ENCODE results near the gene SLC16A10. TPM values are rescaled to one million over a fixed set of nuclear protein-coding genes. Genes with fewer than 3 reads are reported as not detected.

SLC16A10 gene
- total and polyA plus RNA-seq, 2 of the 8 experiments (the other 6 are each of a cell fraction or from before 2014, with no cell fraction given), result 18.6 to 23.2 TPM

- Histone ChIP-seq H3K56ac (replicated peaks; ENCODE audit: insufficient read length, low read depth, low read length) (no peak overlapping the region), H4K20me1 (replicated peaks in 1 of 2; ENCODE audit: control insufficient read depth in 1 of 2, insufficient read depth in 2 of 2, low read length in 2 of 2) (peaks cover 0 to 2% of the 10 kb centered on the region in 2 experiments), H4K8ac (ENCODE audit: extremely low read depth, insufficient read depth, low read length) (no peak overlapping the region), H2AFZ (ENCODE audit: low read length) (0 out of 2 replicates have a peak overlapping the region, but pooled peaks have one; percentile 31), H3K4me1 (replicated peaks in 1 of 4; ENCODE audit: control insufficient read depth in 3 of 4, insufficient read depth in 4 of 4, low read length in 3 of 4) (peaks cover 2 to 13% (median 9%) of the 10 kb centered on the region in 4 experiments; a peak in 6 of 7 replicates), H3K9ac (replicated peaks in 1 of 4; ENCODE audit: extremely low read depth in 1 of 4, low read depth in 3 of 4, low read length in 3 of 4) (no peak overlapping the region), H2BK15ac (ENCODE audit: low read length) (no peak overlapping the region), H2BK12ac (ENCODE audit: low read depth, low read length) (no peak overlapping the region), H3K27me3 (replicated peaks in 1 of 4; ENCODE audit: control insufficient read depth in 3 of 4, extremely low read depth in 1 of 4, insufficient read depth in 3 of 4, low read length in 3 of 4) (no peaks in the 10 kb centered on the region), H2BK5ac (ENCODE audit: low read depth, low read length) (no peak overlapping the region), H3K79me1 (ENCODE audit: low read depth, low read length) (no peaks in the 10 kb centered on the region; the same call in 1 of the 2 replicates), H3K36me3 (ENCODE audit: control insufficient read depth in 2 of 4, insufficient read depth in 4 of 4, low read length in 3 of 4) (peaks cover 0 to 2% (median under 1%) of the 10 kb centered on the region in 4 experiments; a peak in 2 of 8 replicates), H3K27ac (ENCODE audit: low read depth, low read length) (no peak overlapping the region), H3K4me3 (ENCODE audit: extremely low read depth in 1 of 4, insufficient read depth in 2 of 4, low read depth in 3 of 4, low read length in 4 of 4) (peak overlapping the region in 3 of 4 experiments; percentile 6 to 76 (median 16); a peak in 4 of 8 replicates), H2BK20ac (ENCODE audit: low read length) (no peak overlapping the region), H3K23me2 (ENCODE audit: low read depth, low read length) (peaks cover 3% of the 10 kb centered on the region; the same call in 1 of the 2 replicates), H3K4ac (replicated peaks; ENCODE audit: insufficient read length, low read depth, low read length) (no peak overlapping the region), H3K18ac (ENCODE audit: extremely low read depth, low read length) (no peak overlapping the region), H3K14ac (ENCODE audit: insufficient read length) (no peak overlapping the region), H3K9me3 (ENCODE audit: insufficient read depth in 2 of 2, low read depth in 1 of 2, low read length in 1 of 2) (no peaks in the 10 kb centered on the region), H3K79me2 (ENCODE audit: control insufficient read depth in 1 of 2, insufficient read depth in 2 of 2, low read length in 2 of 2) (peaks cover 3 to 29% of the 10 kb centered on the region in 2 experiments; a peak in 3 of 4 replicates), H4K91ac (replicated peaks; ENCODE audit: insufficient read length, low read length) (no peak overlapping the region), H3K23ac (ENCODE audit: insufficient read length) (no peak overlapping the region), H4K5ac (ENCODE audit: insufficient read length, low read depth, low read length) (no peak overlapping the region), H2AK5ac (ENCODE audit: low read depth, low read length) (no peak overlapping the region), H2BK120ac (replicated peaks; ENCODE audit: low read depth, low read length) (no peak overlapping the region), H3K4me2 (ENCODE audit: insufficient read depth in 1 of 2, low read depth in 2 of 2, low read length in 2 of 2) (peak overlapping the region in 1 of 2 experiments; percentile 37; a peak in 2 of 4 replicates)
- WGBS, 2 experiments (ENCODE audit: extremely low coverage in 1 of 2, insufficient coverage in 1 of 2, insufficient read length in 1 of 2, insufficient replicate concordance in 2 of 2, low coverage in 1 of 2, low lambda C conversion rate in 2 of 2, missing lambda C conversion rate in 1 of 2), result 41% methylated on average over 18 of the region's 18 CpGs; no CpG with 5 or more reads in 1 of the 2 experiments
- FAIRE-seq, result no peak
- POLR2A ChIA-PET (ENCODE audit: partially characterized antibody), result interaction anchor here (0.8 to 1.5 kb wide), 6 partner anchors 225 to 384 kb away, joined by 3 to 8 read pairs (median 3); partner anchors contain the start of gene REV3L
- peak; percentile 78; the same call in 1 of the 2 replicates for TF ChIP-seq CHD1 (IDR thresholded peaks at IDR 0.05; ENCODE audit: low read depth, low read length)
- TF ChIP-seq TAF7 (optimal IDR thresholded peaks at IDR 0.05; ENCODE audit: borderline replicate concordance, low read depth, low read length), result no peak
- peak; percentile 78 for TF ChIP-seq KDM1A (IDR thresholded peaks at IDR 0.05; ENCODE audit: borderline replicate concordance, low read length)
- TF ChIP-seq EP300 (IDR thresholded peaks at IDR 0.05; ENCODE audit: borderline replicate concordance in 1 of 2, low read depth in 2 of 2, low read length in 2 of 2), result peak in 1 of 2 experiments; percentile 92; a peak in 1 of 3 replicates
- no peak for DNase-seq (ENCODE audit: low read depth in 1 of 2, low spot score in 2 of 2)
- CTCF ChIA-PET (ENCODE audit: partially characterized antibody), result interaction anchor here (0.6 to 2.4 kb wide), 36 partner anchors 8 to 787 kb away, joined by 3 to 16 read pairs (median 4); no protein-coding TSS in a partner anchor
These were observed 171.3 kb downstream of the SLC16A10 start for GRCh38 chr6:111258615-111259088.
